Transverse colon (tissue), 4 donors: Measurements from ENCODE around the gene GPR173.

ENCODE experiments used
- EP300 ChIP-seq: sonication (generic); formaldehyde crosslinking; IDR thresholded peaks from one replicate; pipeline ENCODE4 v1.6.1; 2017; ENCODE audit warnings: antibody characterized with exemption, low read depth
- POLR2A ChIP-seq: fragments of 450-650 bp; IDR thresholded peaks from one replicate; pipeline ENCODE4 v1.6.1; 2016; ENCODE audit warnings: antibody characterized with exemption, mild to moderate bottlenecking, moderate library complexity
- POLR2AphosphoS5 ChIP-seq, 3 donors: sonication (generic); formaldehyde crosslinking; IDR thresholded peaks; one replicate each; pipeline ENCODE4 v1.6.1; 2016; ENCODE audit warnings: antibody characterized with exemption in 3 of 3
- TF ChIP-seq, protein P1 (sequence below), 5 experiments: fragments of 200-600 bp in 3 of 5; fragments of 450-650 bp in 2 of 5; sonication (generic) in 3 of 5; IDR thresholded peaks; 1 replicate in 2 of 5; 2 replicates in 3 of 5; pipeline ENCODE4 v1.5.1; 2016 to 2017; ENCODE audit warnings: antibody characterized with exemption in 5 of 5, inconsistent platforms in 3 of 5, mild to moderate bottlenecking in 2 of 5, moderate library complexity in 1 of 5

GRCh38 chrX:53036149-53036548 is 12.4 kb upstream of the GPR173 start:
- TF ChIP-seq EP300 (no peak), POLR2A (no peak), POLR2AphosphoS5 (IDR thresholded peaks at IDR 0.05) (no peak)
- TF ChIP-seq, protein P1, sequence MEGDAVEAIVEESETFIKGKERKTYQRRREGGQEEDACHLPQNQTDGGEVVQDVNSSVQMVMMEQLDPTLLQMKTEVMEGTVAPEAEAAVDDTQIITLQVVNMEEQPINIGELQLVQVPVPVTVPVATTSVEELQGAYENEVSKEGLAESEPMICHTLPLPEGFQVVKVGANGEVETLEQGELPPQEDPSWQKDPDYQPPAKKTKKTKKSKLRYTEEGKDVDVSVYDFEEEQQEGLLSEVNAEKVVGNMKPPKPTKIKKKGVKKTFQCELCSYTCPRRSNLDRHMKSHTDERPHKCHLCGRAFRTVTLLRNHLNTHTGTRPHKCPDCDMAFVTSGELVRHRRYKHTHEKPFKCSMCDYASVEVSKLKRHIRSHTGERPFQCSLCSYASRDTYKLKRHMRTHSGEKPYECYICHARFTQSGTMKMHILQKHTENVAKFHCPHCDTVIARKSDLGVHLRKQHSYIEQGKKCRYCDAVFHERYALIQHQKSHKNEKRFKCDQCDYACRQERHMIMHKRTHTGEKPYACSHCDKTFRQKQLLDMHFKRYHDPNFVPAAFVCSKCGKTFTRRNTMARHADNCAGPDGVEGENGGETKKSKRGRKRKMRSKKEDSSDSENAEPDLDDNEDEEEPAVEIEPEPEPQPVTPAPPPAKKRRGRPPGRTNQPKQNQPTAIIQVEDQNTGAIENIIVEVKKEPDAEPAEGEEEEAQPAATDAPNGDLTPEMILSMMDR (IDR thresholded peaks at IDR 0.05) = no peak
